ENCODE results near the gene PNMA1.
A peak's percentile ranks its signal among the peaks of the same experiment; 100 is the strongest.

The PNMA1 gene

DNA sequence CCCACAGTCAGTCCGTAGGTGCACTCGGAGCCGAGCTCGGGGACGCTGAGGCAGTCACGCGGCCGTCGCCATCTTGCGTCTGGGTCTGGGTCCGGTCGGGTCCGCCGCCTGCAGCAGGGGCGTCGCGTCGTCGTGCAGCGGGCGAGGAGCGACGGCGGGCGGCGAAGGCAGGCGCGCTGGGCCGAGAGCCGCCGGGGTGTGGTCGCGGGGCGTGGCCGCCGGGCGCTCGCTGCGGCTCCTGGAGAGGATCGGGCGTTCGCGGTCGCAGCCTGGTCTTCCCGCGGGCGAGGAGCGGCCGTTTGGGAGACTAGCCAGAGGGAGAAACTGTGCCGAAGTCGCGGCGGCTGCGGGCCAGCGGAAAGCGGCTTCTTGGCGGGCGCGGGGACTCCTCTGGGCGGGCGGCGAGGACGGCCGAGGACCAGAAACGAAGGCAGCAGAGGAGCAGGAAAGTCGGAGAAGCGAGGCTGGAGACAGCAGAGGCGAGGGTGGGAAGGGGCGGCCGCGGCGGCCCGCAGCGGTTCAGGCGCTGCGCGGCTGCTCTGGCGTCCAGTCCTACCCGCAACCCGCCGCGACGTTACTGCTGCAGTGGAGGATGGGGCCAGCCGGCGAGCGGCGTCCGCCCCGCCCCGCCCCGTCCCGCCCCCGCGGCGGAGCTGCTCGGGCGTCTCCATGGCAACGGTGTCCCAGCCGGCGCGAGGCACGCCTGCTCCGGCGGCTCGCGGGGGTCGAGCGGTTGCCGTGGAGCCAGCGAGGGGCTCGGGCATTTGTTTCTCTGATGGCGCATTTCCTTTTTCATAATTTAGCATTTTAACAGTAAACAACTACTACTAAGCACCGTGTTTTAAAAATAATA is at the start of gene PNMA1:
TSS of gene PNMA1 (minus strand) at position 582 of the 853 bp plus-strand sequence. CDS start 745 bp downstream, outside the sequence.
- peak; percentile 99 for FAIRE-seq

DNA sequence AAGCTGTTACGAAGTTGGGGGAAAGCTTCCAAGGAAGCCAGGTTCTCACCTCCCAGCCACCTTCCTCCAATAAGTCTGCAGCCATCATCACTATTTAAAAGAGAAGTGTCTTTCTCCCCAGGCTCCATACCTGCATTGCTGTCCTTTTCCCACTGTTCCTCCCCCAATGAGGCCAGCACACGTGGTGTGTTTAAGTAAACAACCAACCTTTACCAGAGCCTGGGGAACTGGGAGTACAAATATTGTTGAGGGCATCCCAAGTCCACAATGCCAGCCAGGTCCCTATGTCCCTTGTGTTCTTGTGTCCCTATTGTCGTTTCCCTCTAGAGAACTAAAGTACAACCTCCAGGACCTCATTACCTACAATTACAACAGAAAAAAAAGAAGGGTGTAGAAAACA is 49.2 kb upstream of the PNMA1 start:
- DNase-seq (ENCODE audit: low spot score) (no peak), FAIRE-seq (no peak)

More for the DNA sequence above, at the start of gene PNMA1:
- peak; percentile 100 for DNase-seq (ENCODE audit: low spot score)

DNA sequence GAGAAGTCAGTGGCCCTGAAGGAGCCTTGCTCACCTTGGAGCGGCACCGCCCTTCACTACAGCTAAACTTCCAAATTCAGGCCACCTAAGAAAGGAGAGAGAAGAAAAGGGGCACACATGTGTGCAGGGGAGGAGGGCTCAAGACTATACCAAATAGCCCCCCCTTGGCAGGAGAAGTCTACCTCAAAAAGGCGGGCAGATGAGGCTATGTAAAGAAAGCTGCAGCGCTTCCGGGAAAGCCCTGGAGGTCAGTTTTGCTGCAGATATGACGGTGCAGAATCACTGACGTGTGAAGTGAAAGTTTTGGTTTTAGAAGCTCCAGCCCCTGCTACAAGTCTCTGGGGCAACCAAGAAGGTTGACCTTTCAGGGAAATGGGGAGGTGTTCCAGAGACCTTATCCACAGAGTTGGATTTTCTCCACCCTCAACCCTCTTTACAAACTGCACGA is 48.2 kb upstream of the PNMA1 start:
- FAIRE-seq: no peak

DNA sequence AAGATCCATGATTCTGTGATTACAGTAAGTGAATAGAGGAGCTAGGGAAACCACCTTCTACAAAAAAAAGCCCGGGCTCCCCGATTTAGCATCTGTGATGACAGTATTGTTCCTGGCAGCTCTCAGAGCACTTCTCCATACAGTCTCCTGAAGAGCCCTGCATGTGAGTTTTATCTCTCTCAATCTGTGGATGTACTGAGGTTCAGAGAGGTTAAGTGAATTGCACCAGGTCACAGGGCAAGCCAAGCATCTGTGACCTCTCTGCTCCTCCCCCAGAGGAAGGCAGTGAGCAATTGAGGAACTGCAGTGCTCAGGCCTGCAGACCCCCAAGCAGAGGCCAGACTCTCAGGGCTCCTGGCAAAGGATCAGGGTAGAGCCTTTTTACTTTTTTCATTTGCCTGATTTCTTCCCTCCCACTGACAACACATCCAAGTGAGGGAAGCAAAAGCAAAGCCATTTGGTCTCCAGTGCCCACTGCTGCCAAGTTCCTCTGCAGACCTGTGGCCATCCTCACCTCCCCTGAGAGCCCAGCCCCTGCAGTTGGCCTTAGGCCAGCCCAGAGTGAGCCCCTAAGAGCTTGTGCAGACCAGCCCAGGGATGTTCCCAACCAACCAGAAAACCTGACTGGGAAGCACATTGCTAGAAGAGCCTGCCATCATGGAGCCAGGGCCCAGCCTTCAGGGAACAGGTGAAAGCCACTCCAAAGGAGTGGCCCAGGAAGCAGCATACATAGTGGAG is 47.6 kb upstream of the PNMA1 start:
- FAIRE-seq (no peak), DNase-seq (ENCODE audit: low spot score) (no peak)

More for the DNA sequence above, 48.2 kb upstream of the PNMA1 start:
- no peak for DNase-seq (ENCODE audit: low spot score)

GRCh38 chr14:73760598-73761586 is 46.7 kb upstream of the PNMA1 start:
- no peak for DNase-seq (ENCODE audit: low spot score)
- peak; percentile 62 for FAIRE-seq

DNA sequence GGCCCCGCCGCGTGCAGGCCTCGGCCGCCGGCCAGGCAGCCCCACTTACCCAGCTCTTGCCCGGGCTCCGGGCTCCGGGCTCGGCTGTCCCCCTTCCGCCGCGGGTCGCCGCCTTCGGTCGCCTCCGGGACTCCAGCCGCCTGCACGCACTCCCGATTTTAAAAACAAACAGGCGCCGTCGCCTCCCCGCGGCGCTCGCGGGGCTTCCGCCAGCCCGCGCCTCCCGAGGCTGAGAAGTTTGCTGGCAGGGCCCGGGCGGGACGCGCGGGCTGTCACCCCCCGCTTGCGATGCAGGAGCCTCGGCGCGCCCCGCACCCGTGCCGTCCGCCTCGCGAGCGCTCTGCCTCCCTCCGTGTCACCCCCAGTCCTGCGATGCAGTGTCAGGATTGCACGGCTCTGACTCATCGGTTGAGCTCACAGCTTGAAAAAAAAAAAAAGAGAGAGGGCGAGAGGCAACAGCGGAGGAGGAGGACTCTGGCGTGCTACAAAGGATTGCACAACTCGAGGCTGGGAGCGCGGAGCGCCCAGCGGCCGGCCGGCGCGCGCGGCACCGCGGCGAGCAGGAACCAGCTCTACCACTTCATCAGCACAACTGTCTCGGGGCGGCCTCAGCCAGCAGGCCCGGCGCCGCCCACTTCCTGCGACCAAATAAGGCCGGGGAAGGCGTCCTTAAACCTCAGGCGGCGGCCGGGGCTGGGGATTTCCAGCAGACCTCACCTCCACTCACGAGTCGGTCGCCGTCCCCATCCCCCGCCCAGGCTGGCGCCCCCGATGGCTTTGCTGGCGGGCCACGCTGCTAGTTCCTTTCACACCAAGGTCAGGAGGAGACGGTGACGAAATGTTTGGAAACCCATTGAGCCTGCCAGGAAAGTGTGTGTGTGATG is 45.8 kb upstream of the PNMA1 start:
- DNase-seq (ENCODE audit: low spot score) (peak; percentile 100), FAIRE-seq (peak; percentile 99)

DNA sequence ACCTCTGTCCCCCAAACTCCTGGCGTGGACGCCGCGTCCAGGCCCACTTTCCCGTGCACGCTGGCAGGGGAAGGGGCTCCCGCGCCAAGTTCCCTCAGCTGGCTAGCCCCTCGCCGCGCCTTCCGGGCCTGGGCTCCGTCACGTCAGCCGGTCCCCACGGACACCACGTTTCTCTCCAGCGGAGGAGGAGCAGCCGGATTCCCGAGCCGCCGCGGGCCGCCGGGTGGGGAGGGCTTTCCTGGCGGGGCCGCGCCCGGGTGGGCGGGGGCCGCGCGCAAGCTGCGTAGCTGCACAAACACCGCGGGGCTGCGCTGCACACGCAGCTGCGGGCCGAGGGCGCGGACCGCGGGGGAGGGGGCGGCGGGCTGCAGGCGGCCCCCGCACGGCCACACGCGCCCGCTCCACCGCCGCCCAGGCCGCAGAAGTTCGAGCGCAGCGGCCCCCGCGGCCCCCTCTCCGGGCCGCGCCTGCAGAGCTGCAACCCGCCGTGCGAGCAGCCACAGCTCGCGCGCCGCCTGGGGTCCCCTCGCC is 45.1 kb upstream of the PNMA1 start:
- FAIRE-seq: peak; percentile 70
- DNase-seq (ENCODE audit: low spot score): peak; percentile 91

GRCh38 chr14:73758392-73759182 is 44.4 kb upstream of the PNMA1 start:
- FAIRE-seq: peak; percentile 88
- DNase-seq (ENCODE audit: low spot score): peak; percentile 95

GRCh38 chr14:73757876-73758391 is 43.8 kb upstream of the PNMA1 start:
- FAIRE-seq: no peak
- DNase-seq (ENCODE audit: low spot score): no peak

DNA sequence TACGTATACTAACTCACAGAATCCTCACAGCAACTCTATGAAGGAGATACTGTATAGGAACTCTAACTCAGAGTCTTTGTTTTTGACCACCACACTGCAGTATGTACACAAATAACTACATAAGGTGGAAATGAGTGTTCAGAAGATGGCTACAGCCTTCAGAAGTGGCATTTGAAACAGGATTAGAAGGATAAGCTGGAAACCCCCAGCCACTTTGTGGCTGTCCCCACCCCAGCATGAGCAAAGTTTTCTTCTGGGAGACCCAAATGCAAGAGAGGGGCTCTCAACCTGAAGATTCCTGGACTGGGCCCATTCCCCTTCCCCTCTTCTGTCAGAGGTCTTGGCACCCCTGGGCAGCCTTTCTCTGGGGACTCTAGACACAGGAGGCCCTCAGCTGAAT is 43.2 kb upstream of the PNMA1 start:
- FAIRE-seq: no peak
- no peak for DNase-seq (ENCODE audit: low spot score)

- FAIRE-seq: no peak
- DNase-seq (ENCODE audit: low spot score): no peak
These were observed 41.3 kb upstream of the PNMA1 start for GRCh38 chr14:73755434-73756014.

- FAIRE-seq: no peak
These were observed 40.8 kb upstream of the PNMA1 start for GRCh38 chr14:73754911-73755360.

DNA sequence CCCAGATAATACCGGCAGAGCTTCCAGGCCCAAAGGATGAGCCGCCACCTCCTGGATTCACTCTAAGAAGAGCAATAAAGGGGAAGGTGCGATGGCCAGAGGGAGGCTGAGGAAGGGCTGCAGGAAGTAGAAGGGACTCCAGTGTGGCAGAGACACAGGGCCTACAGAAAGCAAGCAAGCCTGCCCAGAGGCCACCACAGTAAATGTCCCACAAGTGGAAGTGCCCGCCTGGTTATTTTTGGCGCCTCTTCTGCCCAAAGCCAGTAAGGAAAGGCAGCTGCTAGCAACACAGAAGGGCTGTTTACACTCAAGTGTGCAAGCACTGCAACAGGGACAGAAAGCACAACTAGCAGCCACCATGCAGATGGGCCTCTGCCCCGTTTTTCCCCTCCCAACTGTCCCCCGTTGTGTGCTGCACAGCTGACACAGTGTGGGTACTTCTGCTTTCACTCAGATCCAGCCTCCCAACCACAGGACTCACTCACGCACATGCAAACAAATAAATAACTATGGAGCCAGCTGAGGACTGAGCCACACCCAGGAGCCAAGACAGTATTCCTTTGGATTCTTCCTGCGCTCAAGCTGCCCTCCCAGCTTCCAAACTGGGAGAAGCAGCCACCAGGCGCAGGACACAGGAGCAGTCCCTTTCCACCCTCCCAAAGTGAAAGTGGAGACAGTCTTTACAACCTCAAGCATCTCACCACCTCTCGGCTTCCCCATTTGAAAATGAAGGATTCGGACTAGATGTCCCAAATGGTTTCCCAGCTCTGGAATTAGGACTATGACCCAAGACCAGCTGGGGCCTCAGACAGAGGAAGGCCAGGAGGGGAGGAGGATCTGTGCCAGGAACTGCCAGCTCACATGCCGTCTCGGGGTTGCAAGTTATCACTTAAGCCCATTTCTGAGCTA is 40.0 kb upstream of the PNMA1 start:
- FAIRE-seq: peak; percentile 37
- no peak for DNase-seq (ENCODE audit: low spot score)

More at GRCh38 chr14:73754911-73755360, 40.8 kb upstream of the PNMA1 start:
- no peak for DNase-seq (ENCODE audit: low spot score)

DNA sequence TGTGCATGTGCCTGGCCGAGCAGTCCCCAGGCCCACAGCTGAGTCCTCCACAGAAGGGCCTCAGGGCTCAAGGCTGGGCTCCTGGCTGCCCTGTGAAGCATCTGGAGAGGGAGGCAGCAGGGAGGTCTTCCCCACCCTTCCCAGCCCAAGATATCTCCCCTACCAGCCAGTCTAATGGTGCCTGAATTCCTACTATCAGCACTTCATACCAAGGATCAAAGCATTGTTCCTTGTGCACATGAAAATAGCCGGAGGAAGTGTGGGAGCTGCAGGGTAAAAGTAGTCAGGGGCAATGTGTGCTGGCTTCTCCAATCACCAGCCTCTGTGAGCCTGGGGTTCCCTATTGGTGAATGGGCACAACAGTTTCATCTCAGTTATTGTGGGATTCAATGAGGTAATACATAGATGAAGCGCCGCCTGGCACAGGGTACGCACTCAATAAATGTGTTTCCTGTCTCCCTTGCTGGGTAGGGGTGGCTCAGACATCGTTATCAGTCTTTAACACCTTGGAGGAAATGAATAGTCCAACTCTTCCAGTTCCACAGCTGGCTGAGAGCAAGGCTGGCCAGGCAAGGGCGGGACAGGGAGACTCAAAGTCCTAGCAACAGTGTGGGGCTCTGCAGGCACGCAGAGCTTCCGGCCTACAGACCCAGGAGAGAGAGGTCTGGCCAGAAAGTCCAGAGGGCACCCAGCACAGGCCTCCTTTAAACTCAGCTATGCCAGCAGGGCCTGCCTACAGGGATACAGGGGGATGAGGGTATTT is 39.1 kb upstream of the PNMA1 start:
- DNase-seq (ENCODE audit: low spot score) (no peak), FAIRE-seq (no peak)

GRCh38 chr14:73752297-73752992 is 38.3 kb upstream of the PNMA1 start:
- peak; percentile 66 for FAIRE-seq
- no peak for DNase-seq (ENCODE audit: low spot score)

- DNase-seq (ENCODE audit: low spot score): no peak
- peak; percentile 44 for FAIRE-seq
These were observed 37.0 kb upstream of the PNMA1 start for GRCh38 chr14:73751157-73751691.

All from urothelium cell line (cell line).